LoVo (cell line): ENCODE results near the gene CD14.
A peak's percentile ranks its signal among the peaks of the same experiment; 100 is the strongest.
"Not testable (repeated sequence)": the region's sequence is repeated elsewhere in the genome, so short reads cannot be mapped to it uniquely, and the experiment has no call there.

Experiments
- DNase-seq: peaks from one replicate; pipeline ENCODE4 v3.0.0-alpha.2; 2016; ENCODE audit warnings: low spot score

CD14 gene

GRCh38 chr5:140633021-140633471 lies at the start of gene CD14:
Gene CD14, minus strand, starts transcription at chr5:140633175. Its CDS starts 104 bp downstream, at chr5:140633071.
- DNase-seq, result no peak

GRCh38 chr5:140678993-140679392 lies 46.0 kb upstream of the CD14 start:
- no peak for DNase-seq

DNA sequence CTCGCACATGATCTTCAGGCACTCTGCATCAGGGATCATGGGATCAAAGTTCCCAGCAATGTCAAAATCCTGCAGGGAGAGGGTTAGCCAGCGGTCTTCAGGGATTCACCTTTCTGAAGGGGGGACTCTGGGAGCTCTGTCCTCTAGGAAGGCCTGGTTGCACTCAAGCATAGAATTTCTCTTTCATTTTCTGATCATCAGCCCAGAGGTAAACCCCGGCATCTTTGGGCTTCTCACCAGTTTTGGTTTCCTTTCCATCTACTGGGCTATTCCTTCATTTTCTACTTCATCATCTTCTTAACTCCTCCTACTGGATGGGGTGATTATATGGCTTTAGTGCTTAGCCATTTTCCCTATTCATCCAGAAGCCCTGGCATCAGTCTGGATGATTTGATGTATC lies 45.0 kb upstream of the CD14 start:
- DNase-seq, result no peak

- DNase-seq, result no peak
Measured at GRCh38 chr5:140674629-140675028, 41.7 kb upstream of the CD14 start.

DNA sequence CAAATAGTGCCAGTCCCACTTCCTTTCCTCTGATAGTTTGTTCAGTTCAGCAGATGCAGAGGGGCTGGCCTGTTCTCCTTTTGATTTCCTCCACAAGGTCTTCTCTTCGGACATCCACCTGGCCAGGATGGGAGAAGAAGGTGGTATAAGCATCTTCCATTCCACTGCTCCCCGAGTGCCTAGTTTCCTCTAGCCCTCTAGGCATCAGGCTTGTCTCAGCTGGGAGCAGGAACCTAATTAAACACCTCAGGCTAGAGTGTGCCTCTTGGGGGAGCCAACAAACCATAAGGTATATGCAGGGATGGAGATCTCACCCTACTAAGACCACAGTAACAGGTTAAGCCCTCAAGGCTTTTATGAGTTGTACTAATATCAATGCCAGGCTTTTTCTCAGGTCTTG lies 41.2 kb upstream of the CD14 start:
- no peak for DNase-seq

DNA sequence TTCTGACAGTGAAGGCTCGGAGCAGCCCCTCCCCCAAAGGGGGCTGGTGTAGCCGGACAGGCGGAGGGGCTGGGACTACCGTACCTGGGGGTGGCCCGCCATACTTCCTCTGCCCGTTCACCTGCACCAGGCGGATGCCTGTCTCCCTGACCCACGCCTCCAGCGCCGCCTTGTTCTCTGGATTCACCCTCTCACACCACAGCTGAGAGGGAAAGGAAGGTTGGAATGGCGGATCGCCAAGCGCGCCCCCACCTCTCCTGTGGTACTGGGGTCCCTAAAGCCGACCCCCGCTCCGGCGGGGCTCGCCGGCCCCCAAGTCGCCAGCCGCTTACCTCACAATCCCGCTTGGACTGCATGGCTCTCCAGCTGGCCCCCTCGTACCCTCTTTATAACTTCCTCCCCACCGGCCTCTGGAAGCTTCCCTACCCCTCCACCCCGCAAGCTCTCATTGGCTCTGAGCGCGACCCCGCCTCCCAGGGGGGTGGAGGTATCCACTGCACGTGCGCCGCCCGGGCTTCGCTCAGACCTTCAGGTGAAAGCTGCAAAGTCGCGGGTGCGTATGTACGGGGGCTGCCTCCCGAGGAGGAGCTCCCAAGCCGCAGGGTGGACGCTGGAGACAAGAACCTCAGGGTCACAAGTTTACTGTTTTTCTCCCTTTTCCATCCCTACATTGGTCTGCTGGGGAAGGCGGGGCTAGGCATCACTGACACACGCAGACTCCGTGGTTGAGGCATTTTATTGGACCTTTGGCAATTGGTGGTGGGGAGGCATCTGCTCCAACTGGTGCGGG lies 40.4 kb upstream of the CD14 start, which contains the start of gene DND1:
TSS of gene DND1 (minus strand) at position 390 of the 790 bp plus-strand sequence. CDS start at position 356, 34 bp downstream.
- DNase-seq, result no peak

DNA sequence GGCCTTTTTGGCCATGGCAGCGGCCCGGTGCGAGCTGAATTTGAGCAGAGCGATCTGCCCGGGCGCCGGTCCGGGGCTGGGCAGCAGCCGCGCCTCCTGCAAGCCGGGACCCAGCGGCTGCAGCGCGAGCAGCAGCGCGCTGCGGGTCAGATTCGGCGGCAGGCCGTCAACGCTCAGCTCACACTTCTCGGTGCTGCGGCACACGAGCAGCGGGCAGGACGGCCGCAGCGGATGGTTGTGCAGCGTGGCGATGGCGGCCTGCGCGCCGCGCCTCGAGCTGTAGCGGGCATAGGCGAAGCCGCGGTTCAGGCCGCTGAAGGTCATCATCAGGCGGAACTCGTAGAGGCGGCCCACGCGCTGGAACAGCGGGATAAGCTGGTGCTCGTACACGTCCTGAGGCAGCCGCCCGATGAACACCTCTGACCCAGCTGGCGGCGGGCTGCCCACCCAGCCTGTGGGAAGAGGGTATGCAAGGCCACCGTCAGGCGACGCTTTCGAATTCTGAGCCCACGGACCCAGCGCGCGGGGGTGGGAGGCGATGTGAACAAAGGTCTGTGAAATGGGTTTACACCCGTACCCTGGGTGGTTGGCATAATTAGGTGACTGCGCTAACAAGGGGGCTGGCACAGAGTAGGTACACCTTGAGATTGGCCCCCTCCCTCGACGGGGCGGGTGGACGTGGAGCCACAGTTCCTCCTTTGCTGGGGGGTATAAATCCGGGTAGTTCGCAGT lies 39.6 kb upstream of the CD14 start:
- DNase-seq, result no peak

DNA sequence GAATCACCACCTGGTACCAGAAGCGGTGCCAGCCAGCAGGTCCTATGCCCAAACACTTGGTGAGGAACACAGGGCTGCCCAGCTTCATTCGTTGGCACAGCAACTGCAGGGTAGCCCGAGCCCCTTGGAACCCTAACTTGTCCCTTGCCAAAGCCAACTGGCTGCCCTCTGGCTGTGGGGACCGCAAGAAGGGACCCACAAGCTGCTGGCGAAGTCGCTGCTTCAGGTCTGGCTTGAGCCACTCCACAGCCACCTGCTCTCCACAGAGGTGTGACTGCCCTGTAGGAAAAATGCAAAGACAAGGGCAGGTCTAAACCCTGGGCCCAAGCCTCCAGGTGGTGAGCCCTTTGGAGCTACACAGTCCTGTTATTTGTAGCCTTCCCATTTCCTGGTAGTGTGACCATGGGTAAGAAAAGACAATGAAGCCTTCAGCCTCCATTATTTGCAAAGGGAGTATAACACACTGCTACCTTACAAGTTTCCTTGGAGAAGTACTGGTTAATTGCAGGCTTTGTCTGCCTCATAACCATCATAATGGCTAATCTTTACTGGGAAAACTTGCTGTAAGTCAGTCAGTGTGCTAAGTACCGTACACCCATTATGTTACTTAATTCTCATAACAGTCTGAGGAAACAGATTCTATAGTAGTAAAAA lies 38.6 kb upstream of the CD14 start:
- DNase-seq, result no peak

- not testable (repeated sequence) for DNase-seq
Measured at GRCh38 chr5:140671035-140671434, 38.1 kb upstream of the CD14 start.

- peak; percentile 98 for DNase-seq
Measured at GRCh38 chr5:140664359-140665119, 31.6 kb upstream of the CD14 start, which contains the start of gene WDR55. Gene WDR55, plus strand, starts transcription at chr5:140664904. Its CDS starts 9 bp downstream, at chr5:140664913.

- no peak for DNase-seq
Measured at GRCh38 chr5:140664030-140664358, 31.0 kb upstream of the CD14 start.

DNA sequence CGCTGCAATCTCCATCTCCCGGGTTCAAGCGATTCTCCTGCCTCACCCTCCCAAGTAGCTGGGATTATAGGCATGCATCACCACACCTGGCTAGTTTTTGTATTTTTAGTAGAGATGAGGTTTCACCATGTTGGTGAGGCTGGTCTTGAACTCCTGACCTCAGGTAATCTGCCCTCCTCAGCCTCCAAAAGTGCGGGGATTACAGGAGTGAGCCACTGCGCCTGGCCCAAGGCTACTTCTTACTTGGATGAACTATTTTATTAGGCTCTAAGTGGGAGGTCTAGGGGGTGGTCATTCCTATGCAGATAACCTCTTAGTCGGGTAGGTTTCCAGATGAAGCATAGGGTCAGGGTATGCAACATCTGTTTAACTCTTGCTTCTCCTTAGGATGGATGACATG lies 27.4 kb upstream of the CD14 start:
- not testable (repeated sequence) for DNase-seq

GRCh38 chr5:140658870-140659269 lies 25.9 kb upstream of the CD14 start:
- DNase-seq, result no peak

DNA sequence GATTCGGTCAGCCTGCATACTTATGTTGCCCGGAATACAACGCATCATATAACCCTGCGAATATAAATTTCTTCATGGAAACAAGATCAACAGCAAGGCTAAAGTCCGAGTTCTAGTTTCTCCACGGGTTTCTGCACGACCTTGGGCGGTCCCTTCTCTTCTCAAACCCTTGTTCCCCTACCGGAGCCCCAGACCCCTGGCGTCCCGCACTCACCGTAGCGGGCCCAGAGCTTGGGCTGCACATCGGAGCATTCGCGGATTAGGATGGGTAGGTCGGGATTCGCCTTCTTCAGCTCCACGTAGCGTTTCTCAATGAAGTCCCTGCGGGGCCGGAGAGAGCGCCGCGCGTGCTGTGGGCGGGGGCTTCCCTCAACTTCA lies 14.1 kb upstream of the CD14 start:
- no peak for DNase-seq

- no peak for DNase-seq
Measured at GRCh38 chr5:140642718-140643117, 9.7 kb upstream of the CD14 start.

DNA sequence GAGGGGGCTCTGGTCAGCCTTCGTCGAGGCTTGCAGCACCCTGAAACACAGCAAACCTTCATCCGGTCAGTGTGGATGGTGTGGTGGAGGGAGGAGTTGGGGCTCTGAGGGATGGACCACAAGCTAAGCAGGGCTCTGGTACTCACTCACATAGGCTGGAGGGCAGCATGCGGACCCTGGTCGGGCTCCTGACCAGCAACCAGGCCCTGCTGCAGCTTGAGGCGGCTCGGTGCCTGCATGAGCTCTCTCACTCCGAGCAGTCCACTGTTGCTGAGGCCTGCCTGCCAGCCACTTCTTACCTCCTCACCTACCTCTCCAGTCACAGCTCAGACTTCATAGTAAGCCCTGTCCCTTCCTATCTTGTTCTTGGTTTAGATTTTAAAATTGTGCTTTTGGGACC lies 8.7 kb upstream of the CD14 start:
- no peak for DNase-seq

- DNase-seq, result peak; percentile 98
Measured at GRCh38 chr5:140639148-140639981, 6.4 kb upstream of the CD14 start, which contains the start of gene TMCO6. Gene TMCO6, plus strand, starts transcription at chr5:140639451. Its CDS starts 77 bp downstream, at chr5:140639528.

GRCh38 chr5:140638898-140639147 lies 5.8 kb upstream of the CD14 start:
- DNase-seq, result not testable (repeated sequence)

- DNase-seq, result no peak
Measured at GRCh38 chr5:140637371-140638100, 4.6 kb upstream of the CD14 start.
